GM18499 (cell line): ENCODE results near the gene JMJD8.
"Not testable (repeated sequence)": the region's sequence is repeated elsewhere in the genome, so short reads cannot be mapped to it uniquely, and the experiment has no call there.

Experiments
- ATAC-seq: cut with Tn5 transposase; IDR thresholded peaks from one replicate; pipeline ENCODE4 v1.9.1; 2021; ENCODE audit warnings: moderate number of reproducible peaks; ENCODE audit not compliant: insufficient read depth, unreplicated experiment

JMJD8 gene

DNA sequence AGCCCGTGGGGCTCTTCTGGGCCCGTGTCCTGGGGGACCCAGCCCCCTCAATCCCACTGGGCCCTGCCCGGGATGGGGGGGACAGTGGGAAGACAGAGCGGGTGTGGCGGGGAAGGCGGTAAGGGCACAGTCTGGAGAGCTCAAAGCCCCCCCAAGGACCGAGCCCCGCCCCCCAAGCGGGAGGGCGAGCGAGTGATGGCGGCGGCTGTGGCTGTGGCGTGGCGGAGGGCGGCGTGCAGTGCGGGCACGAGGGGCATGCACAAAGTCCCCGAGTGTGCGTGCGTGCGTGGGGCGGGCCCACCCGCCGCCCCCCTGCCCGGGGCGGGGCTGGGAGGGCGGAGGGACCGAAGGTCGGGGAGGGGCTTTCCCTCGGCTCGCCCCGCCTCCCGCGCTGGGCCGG lies 9.6 kb upstream of the JMJD8 start:
- ATAC-seq = no peak

GRCh38 chr16:693364-693763 lies 9.2 kb upstream of the JMJD8 start:
- no peak for ATAC-seq

GRCh38 chr16:692356-693108 lies 8.4 kb upstream of the JMJD8 start:
- ATAC-seq = no peak

GRCh38 chr16:691242-691641 lies 7.1 kb upstream of the JMJD8 start:
- not testable (repeated sequence) for ATAC-seq

GRCh38 chr16:689175-689897 lies 5.2 kb upstream of the JMJD8 start:
- ATAC-seq = no peak

DNA sequence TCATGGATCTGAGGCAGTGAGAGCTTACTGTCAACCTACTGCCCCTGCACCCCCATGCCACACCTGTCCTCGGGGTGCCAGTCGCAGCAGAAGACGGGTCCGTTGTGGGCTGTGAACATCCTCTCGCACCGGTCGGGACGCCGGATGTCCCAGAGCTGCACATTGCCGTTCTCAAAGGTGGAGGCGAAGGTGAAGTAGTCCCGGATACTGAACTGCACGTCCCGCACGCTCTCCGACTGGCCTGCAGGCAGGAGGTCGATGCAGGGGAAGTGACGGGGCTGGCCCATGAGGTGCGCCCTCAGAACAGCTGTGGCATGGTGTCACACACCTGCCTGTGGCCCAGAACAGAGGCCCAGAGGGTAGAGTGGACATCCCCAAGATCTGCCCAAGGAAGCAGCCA lies 3.4 kb upstream of the JMJD8 start:
- no peak for ATAC-seq

- ATAC-seq = no peak
These were observed 2.5 kb upstream of the JMJD8 start for GRCh38 chr16:686459-687260.

DNA sequence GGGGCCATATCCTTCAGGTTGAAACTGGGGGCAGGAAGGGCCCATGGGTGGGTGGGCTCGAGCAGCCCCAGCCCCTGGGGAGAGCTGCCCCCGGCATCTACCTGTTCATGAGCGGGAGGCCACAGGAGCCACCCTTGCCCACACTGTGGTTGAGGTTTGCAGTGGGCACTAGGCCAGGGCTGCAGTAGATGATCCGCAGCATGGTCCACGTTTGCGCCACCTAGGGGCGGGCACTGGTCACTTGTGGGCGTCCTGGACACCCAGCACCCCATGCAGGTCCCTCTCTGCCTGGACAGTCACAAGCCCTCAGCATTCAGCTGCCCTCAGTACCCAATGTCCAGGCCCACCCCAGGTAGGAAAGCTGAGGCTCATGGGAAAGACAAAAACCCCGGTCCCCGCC lies 1.8 kb upstream of the JMJD8 start:
- no peak for ATAC-seq

DNA sequence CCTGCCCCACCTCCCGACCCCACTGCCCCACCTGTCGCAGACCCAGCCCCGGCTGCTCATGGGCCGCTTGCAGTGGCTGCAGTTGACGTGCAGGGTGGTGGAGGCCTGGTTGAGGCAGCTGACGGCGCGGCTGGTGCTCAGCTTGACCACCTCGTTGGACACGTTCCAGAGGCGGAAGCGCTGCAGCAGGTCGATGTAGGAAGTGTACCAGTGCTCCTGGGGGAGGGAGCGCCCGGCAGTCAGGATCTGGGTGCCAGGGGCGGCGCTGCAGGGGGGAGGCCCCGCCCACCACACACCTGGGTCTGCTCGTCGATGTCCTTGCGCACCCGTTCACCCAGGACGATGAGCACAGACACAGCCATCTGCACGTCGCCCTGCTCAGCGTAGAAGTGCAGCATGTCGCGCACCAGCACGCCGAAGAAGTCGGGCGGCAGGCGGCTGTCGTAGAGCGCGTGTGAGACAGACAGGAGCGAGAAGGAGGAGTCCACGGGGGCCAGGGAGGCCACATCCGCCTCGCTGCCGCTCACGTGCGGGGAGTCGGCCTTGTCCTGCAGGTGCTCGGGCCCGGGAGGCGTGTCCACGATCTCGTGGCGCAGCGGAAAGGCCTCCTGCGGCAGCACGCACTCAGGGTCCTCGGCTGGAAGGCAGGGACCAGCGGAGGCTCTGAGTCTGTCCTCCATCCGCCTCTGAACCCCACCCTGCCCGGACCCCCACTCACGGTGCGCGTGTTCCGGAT lies 995 bp upstream of the JMJD8 start:
- ATAC-seq = no peak

GRCh38 chr16:683396-684070 lies 601 bp downstream of the JMJD8 start:
- ATAC-seq = no peak

- no peak for ATAC-seq
These were observed 1.4 kb downstream of the JMJD8 start for GRCh38 chr16:682493-683395.

DNA sequence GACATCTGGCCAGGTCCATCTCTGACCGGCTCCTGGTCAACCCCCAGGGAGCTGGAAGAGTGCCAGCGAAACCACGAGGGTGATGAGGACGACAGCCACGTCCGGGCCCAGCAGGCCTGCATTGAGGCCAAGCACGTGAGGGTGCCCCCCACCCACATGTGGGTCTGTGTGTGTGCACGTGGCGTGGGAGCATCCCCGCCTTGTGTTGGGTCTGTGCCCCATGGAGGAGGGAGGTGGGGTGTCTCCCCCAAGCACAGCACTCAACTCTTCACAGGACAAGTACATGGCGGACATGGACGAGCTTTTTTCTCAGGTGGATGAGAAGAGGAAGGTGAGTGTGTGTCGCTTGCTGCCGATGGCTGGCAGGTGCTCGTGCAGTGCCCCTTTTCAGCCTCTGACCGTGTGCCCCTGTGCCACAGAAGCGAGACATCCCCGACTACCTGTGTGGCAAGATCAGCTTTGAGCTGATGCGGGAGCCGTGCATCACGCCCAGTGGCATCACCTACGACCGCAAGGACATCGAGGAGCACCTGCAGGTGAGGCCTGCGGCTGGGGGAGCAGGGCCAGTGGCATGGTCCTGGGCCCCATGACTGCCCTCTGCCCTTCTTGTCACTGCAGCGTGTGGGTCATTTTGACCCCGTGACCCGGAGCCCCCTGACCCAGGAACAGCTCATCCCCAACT lies 2.2 kb downstream of the JMJD8 start:
- ATAC-seq = no peak

- ATAC-seq = no peak
These were observed 3.0 kb downstream of the JMJD8 start for GRCh38 chr16:680967-681745.

DNA sequence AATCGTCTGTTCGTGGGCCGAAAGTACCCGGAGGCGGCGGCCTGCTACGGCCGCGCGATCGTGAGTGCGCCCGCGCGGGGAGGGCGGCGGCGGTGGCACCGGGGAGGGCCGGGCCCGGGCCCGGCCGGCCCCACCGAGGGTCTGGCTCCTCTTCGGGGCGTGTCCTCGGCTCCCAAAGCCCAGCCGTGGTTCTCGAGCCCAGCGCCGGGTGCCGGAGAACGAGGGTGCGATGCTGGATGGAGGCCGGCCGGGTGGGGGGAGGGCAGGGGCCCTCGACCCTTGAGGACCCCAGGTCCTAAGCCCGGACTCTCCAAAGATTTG lies 3.5 kb downstream of the JMJD8 start:
- ATAC-seq = no peak

- no peak for ATAC-seq
These were observed 4.1 kb downstream of the JMJD8 start, which contains the start of gene STUB1 for GRCh38 chr16:679814-680624. Gene STUB1 (plus strand): TSS chr16:680410. CDS start chr16:680526, 116 bp downstream.

DNA sequence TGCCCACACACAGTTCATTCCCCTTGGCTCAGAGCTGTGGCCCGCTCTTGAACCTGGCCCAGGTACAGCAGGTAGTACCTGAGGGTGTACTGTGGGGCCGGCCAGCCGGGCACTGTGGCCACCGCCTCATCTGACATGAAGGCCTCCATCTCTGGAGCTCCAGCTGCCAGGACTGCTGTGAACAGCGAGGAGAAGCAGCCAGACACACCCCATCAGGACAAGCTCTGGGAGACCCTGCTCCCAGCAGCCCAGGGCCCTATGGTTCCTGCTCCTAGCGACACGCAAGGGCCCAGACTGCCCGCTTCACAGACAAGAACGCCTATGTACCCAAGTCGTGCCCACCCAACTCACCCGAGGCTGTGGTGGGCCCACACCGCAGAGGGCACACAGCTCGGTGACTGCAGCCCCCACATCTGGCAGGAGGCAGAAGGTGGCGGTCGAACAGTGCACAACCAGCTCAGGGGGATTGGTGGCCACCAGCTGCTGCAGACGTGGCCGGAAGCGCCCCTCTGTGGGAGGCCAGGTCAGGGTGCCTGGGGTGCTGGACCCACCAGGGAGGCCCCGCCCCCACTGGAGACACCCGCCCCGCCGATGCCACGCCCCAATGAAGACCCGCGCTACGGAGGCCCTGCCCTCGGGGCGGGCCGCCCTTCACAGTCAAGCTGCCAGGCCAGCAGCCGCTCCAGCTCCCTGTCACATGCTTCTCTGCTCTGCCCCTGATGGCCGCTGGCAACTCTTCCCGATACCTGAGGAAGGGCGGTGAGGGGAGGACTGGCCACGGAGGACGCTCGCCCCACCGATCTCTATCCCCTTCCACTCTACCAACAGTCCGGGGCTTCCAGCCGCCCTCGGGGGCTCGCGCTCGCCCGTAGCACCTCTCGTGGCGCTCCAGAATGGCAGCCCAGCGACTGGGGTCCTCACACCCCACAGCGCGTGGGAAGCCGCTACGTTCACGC lies 5.0 kb downstream of the JMJD8 start:
- no peak for ATAC-seq
